Brain microvascular endothelial cell (primary cell): ENCODE results near the gene GPR3.

Experiments
- DNase-seq: peaks from one replicate; pipeline ENCODE4 v3.0.0-alpha.2; 2020
- H3K27ac ChIP-seq: fragments of 250-450 bp; sonication (Bioruptor Pico); 2 replicates; pipeline ENCODE4 v1.5.1; 2020; ENCODE audit warnings: mild to moderate bottlenecking, moderate library complexity
- H3K27me3 ChIP-seq: fragments of 250-450 bp; sonication (Bioruptor Pico); replicated peaks from 2 replicates; pipeline ENCODE4 v1.5.1; 2020; ENCODE audit warnings: mild to moderate bottlenecking
- H3K36me3 ChIP-seq: fragments of 250-450 bp; sonication (Bioruptor Pico); replicated peaks from 2 replicates; pipeline ENCODE4 v1.5.1; 2020; ENCODE audit warnings: mild to moderate bottlenecking
- H3K4me3 ChIP-seq: 2 replicates; pipeline ENCODE4 v1.5.1; 2011; ENCODE audit warnings: low read depth, mild to moderate bottlenecking, control low read depth, low read length, moderate library complexity
- in situ Hi-C: cut with HindIII; loops from 2 replicates; pipeline ENCODE4 v1.10.0; 2017; ENCODE audit warnings: low sequenced_read_pairs, low pct_ligation_motif_present
- TF ChIP-seq, protein P1 (sequence below): IDR thresholded peaks from 2 replicates; pipeline ENCODE4 v1.5.1; 2011; ENCODE audit warnings: low read depth, mild to moderate bottlenecking, moderate library complexity, low read length, control low read depth, inconsistent platforms; ENCODE audit errors: missing control alignments

GPR3 gene

DNA sequence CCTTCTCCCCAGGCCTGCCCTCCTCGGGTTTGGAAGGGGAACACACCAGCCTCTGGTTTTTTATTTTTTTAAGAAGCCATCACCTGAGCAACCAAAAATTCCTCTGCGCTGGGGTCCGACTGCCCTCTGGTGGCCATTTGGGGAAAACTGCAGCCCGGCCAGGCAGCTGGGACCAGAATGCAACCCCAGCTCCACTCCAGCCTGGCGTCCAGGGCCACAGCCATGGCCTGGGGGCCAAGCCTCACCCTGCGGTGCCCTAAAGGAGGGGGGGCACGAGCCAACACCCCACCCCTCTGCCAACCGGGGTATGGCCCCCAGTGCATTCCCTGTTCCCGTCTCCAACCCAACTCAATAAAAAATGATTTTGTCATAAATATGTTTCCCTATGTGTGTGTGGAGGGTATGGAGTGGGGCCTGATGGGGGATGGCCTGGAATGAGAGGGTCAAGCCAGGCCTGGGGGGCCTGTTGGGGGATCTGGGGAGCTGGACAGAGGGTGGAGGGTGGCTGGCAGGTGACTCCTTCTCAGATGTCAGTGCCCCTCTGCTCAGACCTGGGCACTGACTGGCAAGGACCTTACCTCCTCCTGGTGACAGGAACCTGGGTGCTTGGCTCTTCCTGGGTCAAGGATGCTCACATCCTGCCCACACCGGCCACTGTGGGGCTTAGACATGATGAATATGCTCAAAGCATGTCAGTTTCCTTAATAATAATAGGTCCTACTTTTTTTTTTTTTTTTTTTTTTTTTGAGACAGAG is 3.2 kb downstream of the GPR3 start:
- in situ Hi-C loops: no loop called here
- TF ChIP-seq, protein P1, sequence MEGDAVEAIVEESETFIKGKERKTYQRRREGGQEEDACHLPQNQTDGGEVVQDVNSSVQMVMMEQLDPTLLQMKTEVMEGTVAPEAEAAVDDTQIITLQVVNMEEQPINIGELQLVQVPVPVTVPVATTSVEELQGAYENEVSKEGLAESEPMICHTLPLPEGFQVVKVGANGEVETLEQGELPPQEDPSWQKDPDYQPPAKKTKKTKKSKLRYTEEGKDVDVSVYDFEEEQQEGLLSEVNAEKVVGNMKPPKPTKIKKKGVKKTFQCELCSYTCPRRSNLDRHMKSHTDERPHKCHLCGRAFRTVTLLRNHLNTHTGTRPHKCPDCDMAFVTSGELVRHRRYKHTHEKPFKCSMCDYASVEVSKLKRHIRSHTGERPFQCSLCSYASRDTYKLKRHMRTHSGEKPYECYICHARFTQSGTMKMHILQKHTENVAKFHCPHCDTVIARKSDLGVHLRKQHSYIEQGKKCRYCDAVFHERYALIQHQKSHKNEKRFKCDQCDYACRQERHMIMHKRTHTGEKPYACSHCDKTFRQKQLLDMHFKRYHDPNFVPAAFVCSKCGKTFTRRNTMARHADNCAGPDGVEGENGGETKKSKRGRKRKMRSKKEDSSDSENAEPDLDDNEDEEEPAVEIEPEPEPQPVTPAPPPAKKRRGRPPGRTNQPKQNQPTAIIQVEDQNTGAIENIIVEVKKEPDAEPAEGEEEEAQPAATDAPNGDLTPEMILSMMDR: peak; percentile 93
- no peak overlapping the region for H3K27ac ChIP-seq

GRCh38 chr1:27397110-27397509 is 4.7 kb downstream of the GPR3 start:
- in situ Hi-C loops: no loop called here
- H3K27me3 ChIP-seq: no peaks in the 10 kb centered on the region
- H3K4me3 ChIP-seq: no peak overlapping the region
- no peak overlapping the region for H3K27ac ChIP-seq
- TF ChIP-seq, protein P1: no peak
- no peak for DNase-seq
- H3K36me3 ChIP-seq: no peaks in the 10 kb centered on the region

More for the DNA sequence above, 3.2 kb downstream of the GPR3 start:
- H3K27me3 ChIP-seq: no peaks in the 10 kb centered on the region
- H3K4me3 ChIP-seq: no peak overlapping the region
- peak; percentile 48 for DNase-seq
- H3K36me3 ChIP-seq: no peaks in the 10 kb centered on the region

GRCh38 chr1:27397749-27398148 is 5.3 kb downstream of the GPR3 start:
- DNase-seq: no peak
- in situ Hi-C loops: no loop called here
- Histone ChIP-seq H3K36me3 (no peaks in the 10 kb centered on the region), H3K27ac (no peak overlapping the region), H3K27me3 (no peaks in the 10 kb centered on the region), H3K4me3 (no peak overlapping the region)
- TF ChIP-seq, protein P1: no peak

DNA sequence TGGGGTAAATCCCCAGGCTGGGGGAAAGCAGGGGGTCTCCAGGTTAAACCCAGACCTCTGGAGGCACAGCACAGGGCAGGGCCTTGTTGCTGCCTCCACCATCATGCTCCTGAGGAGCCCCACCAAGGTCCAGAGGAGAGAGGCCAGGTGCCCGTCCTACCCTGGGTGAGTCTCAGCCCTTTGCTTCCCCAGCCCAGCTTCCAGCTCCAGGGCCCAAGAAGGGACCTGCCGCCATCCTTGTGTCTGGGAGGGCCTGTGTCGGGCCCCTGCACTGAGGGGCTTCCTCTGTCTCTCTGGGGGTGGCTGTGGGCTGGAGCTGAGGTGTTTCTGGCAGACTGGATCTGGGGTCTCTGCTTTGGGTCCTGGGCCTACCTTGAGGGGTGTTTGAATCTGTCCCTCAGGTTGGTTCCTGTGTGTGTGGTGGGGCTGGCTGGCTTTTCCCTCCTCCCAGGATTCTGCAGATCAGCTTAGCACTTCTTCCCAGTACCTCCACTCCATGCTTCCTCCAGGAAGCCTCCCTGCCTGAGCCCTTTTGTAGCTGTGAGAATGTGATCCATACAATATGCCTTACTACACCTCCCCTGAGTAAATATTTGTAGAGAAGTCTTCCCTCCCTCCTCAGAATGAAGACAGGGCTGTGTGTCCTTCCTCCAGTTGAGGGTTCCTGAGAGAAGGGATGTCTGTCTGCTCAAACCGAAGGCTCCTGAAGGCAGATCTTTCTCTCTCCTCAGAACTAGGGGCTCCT is 6.2 kb downstream of the GPR3 start:
- no peaks in the 10 kb centered on the region for H3K27me3 ChIP-seq
- no peak for DNase-seq
- H3K4me3 ChIP-seq: no peak overlapping the region
- H3K36me3 ChIP-seq: no peaks in the 10 kb centered on the region
- in situ Hi-C loops: no loop called here
- no peak overlapping the region for H3K27ac ChIP-seq
- TF ChIP-seq, protein P1: no peak

- H3K27me3 ChIP-seq: no peaks in the 10 kb centered on the region
- no peak overlapping the region for H3K4me3 ChIP-seq
- no peak overlapping the region for H3K27ac ChIP-seq
- TF ChIP-seq, protein P1: no peak
- DNase-seq: no peak
- no peaks in the 10 kb centered on the region for H3K36me3 ChIP-seq
- in situ Hi-C loops: loop anchor here (25.0 kb wide), 1 partner anchor 163 kb away; no protein-coding TSS in a partner anchor
Measured at GRCh38 chr1:27399251-27400025, 7.0 kb downstream of the GPR3 start.
